ENCODE data around the gene KCNIP4.

The KCNIP4 gene

DNA sequence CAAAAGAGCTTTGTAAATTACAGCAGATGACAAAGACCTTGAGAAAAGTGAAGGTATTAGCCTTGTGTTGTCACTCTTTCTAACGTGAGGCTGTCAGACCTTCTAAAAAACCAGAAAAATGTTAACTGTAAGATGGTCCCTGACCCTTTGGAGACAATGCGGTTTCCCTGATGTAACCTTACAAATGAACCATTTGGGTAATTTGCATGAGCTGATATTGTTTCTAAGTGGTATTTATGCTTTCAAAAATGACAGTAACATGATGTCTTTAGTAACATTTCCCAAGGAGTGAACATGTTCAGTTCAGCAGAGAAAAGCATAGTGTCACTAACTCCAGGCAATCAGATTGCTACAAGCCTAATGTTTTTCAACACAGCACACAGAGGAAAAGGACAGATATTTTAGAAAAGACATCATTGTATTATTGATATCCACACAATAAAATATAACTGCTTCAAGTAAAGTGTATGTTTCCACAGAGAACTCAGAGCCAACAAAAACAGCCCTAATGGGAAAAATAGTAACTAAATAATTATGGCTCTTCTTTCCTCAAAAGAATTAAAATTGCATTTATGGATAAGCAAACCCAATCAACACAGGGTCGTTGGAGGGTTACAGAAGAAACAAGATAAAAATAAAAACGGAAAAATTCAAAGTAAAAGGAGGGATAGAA is 434.4 kb downstream of the KCNIP4 start:
- no peak overlapping the region for H3K4me3 ChIP-seq (ENCODE audit: low read depth, low read length)
- TF ChIP-seq, protein P1, sequence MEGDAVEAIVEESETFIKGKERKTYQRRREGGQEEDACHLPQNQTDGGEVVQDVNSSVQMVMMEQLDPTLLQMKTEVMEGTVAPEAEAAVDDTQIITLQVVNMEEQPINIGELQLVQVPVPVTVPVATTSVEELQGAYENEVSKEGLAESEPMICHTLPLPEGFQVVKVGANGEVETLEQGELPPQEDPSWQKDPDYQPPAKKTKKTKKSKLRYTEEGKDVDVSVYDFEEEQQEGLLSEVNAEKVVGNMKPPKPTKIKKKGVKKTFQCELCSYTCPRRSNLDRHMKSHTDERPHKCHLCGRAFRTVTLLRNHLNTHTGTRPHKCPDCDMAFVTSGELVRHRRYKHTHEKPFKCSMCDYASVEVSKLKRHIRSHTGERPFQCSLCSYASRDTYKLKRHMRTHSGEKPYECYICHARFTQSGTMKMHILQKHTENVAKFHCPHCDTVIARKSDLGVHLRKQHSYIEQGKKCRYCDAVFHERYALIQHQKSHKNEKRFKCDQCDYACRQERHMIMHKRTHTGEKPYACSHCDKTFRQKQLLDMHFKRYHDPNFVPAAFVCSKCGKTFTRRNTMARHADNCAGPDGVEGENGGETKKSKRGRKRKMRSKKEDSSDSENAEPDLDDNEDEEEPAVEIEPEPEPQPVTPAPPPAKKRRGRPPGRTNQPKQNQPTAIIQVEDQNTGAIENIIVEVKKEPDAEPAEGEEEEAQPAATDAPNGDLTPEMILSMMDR (IDR thresholded peaks at IDR 0.05; ENCODE audit: low read depth, low read length), result no peak

GRCh38 chr4:21512353-21512752 is 436.2 kb downstream of the KCNIP4 start:
- no peak overlapping the region for H3K4me3 ChIP-seq (ENCODE audit: low read depth, low read length)
- TF ChIP-seq, protein P1 (IDR thresholded peaks at IDR 0.05; ENCODE audit: low read depth, low read length), result no peak

- no peak overlapping the region for H3K4me3 ChIP-seq (ENCODE audit: low read depth, low read length)
- TF ChIP-seq, protein P1 (IDR thresholded peaks at IDR 0.05; ENCODE audit: low read depth, low read length), result no peak
These were observed 441.1 kb downstream of the KCNIP4 start for GRCh38 chr4:21507439-21507838.

DNA sequence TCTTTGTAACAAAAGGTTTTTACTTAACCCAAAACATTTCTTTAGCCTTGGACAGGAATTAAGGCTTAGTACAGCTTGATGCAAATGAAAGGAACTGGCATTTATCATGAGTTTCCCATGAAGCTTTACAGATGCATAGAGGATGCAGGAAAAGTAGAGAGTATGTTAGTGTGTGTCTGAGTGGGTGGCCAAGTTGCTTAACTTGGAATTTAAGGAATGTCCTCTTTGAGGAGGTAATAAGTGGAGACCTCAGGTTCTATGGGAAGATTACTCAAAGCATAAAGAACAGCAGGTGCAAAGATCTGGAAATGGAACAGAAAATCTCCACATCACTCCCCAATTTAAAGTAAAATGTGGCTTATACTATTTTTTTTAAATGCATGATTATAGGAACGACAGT is 457.9 kb downstream of the KCNIP4 start:
- no peak overlapping the region for H3K4me3 ChIP-seq (ENCODE audit: low read depth, low read length)
- TF ChIP-seq, protein P1 (IDR thresholded peaks at IDR 0.05; ENCODE audit: low read depth, low read length), result no peak

DNA sequence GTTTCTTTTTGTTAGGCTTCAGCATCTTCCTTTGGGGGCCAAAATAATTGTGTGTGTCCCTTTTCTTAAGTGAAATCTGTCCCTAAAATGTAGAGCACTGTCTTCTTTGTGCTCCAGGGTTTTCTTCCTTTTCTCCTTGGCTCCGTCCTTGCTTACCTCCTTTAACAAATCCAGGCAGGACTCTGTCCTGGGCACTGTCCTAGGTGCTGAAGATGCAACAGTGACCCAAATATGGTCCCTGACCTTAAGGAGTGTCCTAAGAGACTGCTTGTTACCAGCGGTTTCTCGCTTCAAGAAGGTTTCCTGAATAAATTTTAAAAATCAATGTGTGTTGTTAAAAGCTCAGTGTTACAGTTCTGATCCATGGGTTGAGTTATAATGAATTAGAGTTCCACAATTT is 471.8 kb downstream of the KCNIP4 start:
- TF ChIP-seq, protein P1 (IDR thresholded peaks at IDR 0.05; ENCODE audit: low read depth, low read length), result no peak

DNA sequence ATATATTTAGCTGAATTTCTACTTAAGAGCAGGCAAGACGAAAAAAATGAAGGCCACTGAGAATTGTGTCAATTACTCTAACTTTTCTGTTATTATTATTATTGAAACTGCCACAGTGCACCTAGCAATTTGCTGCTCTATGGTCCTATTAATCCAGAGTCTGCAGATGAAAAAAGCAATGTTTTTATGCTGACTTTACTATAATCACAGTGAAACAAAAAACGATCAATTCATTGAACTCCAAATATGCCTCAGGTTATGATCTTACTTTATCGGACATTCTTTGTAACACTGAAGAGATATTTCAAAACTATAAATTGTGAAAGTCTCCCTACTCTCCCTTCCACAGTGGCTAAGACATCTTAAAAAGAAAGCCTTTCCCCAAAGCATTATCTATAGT is 474.4 kb downstream of the KCNIP4 start:
- TF ChIP-seq, protein P1 (IDR thresholded peaks at IDR 0.05; ENCODE audit: low read depth, low read length), result no peak
- H3K4me3 ChIP-seq (ENCODE audit: low read depth, low read length), result no peak overlapping the region

More for the DNA sequence above, 471.8 kb downstream of the KCNIP4 start:
- no peak overlapping the region for H3K4me3 ChIP-seq (ENCODE audit: low read depth, low read length)

- H3K4me3 ChIP-seq (ENCODE audit: low read depth, low read length), result no peak overlapping the region
- TF ChIP-seq, protein P1 (IDR thresholded peaks at IDR 0.05; ENCODE audit: low read depth, low read length), result no peak
These were observed 478.0 kb downstream of the KCNIP4 start for GRCh38 chr4:21470535-21470934.

Data from WI38 (cell line).